MM.1S (cell line): ENCODE measurements around the gene ABCC1.

ENCODE experiments used
- DNase-seq: peaks from one replicate; pipeline ENCODE4 v3.0.0-alpha.2; 2015
- H2AFZ ChIP-seq: fragments of 300-600 bp; sonication (generic); 2 replicates; pipeline ENCODE4 v1.6.0; 2016; ENCODE audit warnings: antibody characterized with exemption, low read length
- H3F3A ChIP-seq: fragments of 300-600 bp; sonication (generic); 2 replicates; pipeline ENCODE4 v1.6.1; 2016; ENCODE audit warnings: mild to moderate bottlenecking, antibody characterized with exemption, low read length, moderate library complexity, mixed read lengths; ENCODE audit not compliant: insufficient read depth
- H3K27ac ChIP-seq: fragments of 300-600 bp; sonication (generic); 2 replicates; pipeline ENCODE4 v1.5.1; 2016; ENCODE audit warnings: mild to moderate bottlenecking, low read length
- H3K27me3 ChIP-seq: fragments of 300-600 bp; sonication (generic); replicated peaks from 2 replicates; pipeline ENCODE4 v1.6.0; 2016; ENCODE audit warnings: low read length; ENCODE audit not compliant: insufficient read depth
- H3K36me3 ChIP-seq: fragments of 300-600 bp; sonication (generic); replicated peaks from 2 replicates; pipeline ENCODE4 v1.6.1; 2016; ENCODE audit warnings: mild to moderate bottlenecking, low read length, mixed read lengths; ENCODE audit not compliant: insufficient read depth
- H3K4me1 ChIP-seq: fragments of 300-600 bp; sonication (generic); 2 replicates; pipeline ENCODE4 v1.6.1; 2016; ENCODE audit warnings: low read length, mixed read lengths
- H3K4me2 ChIP-seq: fragments of 300-600 bp; sonication (generic); 2 replicates; pipeline ENCODE4 v1.6.0; 2016; ENCODE audit warnings: low read depth, low read length
- H3K4me3 ChIP-seq: fragments of 300-600 bp; sonication (generic); 2 replicates; pipeline ENCODE4 v1.5.1; 2016; ENCODE audit warnings: low read length, mixed read lengths
- H3K79me2 ChIP-seq: fragments of 300-600 bp; sonication (generic); 2 replicates; pipeline ENCODE4 v1.6.1; 2016; ENCODE audit warnings: mixed run types, low read length, mixed read lengths
- H3K9ac ChIP-seq: fragments of 300-600 bp; sonication (generic); 2 replicates; pipeline ENCODE4 v1.6.1; 2016; ENCODE audit warnings: low read length, mixed read lengths
- H3K9me2 ChIP-seq: fragments of 300-600 bp; sonication (generic); replicated peaks from 2 replicates; pipeline ENCODE4 v1.6.1; 2016; ENCODE audit warnings: mild to moderate bottlenecking, low read length, mixed read lengths; ENCODE audit not compliant: insufficient read depth
- H3K9me3 ChIP-seq: fragments of 300-600 bp; sonication (generic); replicated peaks from 2 replicates; pipeline ENCODE4 v1.6.1; 2016; ENCODE audit warnings: mild to moderate bottlenecking, low read length, mixed read lengths; ENCODE audit not compliant: insufficient read depth
- H4K20me1 ChIP-seq: fragments of 300-600 bp; sonication (generic); 2 replicates; pipeline ENCODE4 v1.6.1; 2016; ENCODE audit warnings: mild to moderate bottlenecking, low read length, moderate library complexity, mixed read lengths; ENCODE audit not compliant: insufficient read depth
- EZH2 ChIP-seq: fragments of 300-600 bp; sonication (generic); optimal IDR thresholded peaks from 2 replicates; pipeline ENCODE3; 2017; ENCODE audit warnings: low read depth, mild to moderate bottlenecking, antibody characterized with exemption, low read length, mixed read lengths
- EZH2phosphoT487 ChIP-seq: fragments of 300-600 bp; sonication (generic); IDR thresholded peaks from 2 replicates; pipeline ENCODE4 v1.6.1; 2018; ENCODE audit warnings: antibody characterized with exemption, low read length
- TF ChIP-seq, protein P1 (sequence below): fragments of 300-600 bp; sonication (generic); IDR thresholded peaks from 2 replicates; pipeline ENCODE4 v1.5.1; 2016; ENCODE audit warnings: antibody characterized with exemption, low read length, mixed read lengths

The ABCC1 gene

DNA sequence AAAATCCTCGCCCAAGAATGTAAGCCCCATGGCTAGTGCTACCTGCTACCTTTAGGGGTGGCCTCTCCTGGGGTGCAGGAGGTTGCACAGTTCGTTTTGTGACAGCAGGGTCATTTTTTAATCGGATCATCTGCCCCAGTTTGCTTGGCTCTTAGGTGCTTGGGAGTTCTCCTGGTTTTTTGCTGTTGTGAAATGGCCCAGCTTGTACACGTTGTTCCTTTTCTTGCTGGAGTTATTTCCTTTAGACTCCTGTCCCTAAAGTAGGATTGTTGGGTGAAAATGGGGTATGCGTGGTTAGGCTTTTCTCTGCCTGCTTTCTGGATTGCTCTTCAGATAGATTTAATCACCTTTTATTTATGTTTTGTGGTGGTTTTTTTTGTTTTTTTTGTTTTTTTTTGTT is 25.8 kb downstream of the ABCC1 start:
- Histone ChIP-seq H3K79me2 (peaks cover 83% of the 10 kb centered on the region), H3K27me3 (no peaks in the 10 kb centered on the region), H3K4me1 (no peaks in the 10 kb centered on the region), H3K36me3 (no peaks in the 10 kb centered on the region), H3K9me3 (no peaks in the 10 kb centered on the region), H3K4me3 (no peak overlapping the region), H3K9me2 (no peaks in the 10 kb centered on the region), H2AFZ (no peak overlapping the region), H3K9ac (no peak overlapping the region), H3F3A (no peaks in the 10 kb centered on the region), H3K27ac (no peak overlapping the region), H3K4me2 (no peak overlapping the region), H4K20me1 (no peaks in the 10 kb centered on the region)
- TF ChIP-seq EZH2phosphoT487: no peak
- TF ChIP-seq, protein P1, sequence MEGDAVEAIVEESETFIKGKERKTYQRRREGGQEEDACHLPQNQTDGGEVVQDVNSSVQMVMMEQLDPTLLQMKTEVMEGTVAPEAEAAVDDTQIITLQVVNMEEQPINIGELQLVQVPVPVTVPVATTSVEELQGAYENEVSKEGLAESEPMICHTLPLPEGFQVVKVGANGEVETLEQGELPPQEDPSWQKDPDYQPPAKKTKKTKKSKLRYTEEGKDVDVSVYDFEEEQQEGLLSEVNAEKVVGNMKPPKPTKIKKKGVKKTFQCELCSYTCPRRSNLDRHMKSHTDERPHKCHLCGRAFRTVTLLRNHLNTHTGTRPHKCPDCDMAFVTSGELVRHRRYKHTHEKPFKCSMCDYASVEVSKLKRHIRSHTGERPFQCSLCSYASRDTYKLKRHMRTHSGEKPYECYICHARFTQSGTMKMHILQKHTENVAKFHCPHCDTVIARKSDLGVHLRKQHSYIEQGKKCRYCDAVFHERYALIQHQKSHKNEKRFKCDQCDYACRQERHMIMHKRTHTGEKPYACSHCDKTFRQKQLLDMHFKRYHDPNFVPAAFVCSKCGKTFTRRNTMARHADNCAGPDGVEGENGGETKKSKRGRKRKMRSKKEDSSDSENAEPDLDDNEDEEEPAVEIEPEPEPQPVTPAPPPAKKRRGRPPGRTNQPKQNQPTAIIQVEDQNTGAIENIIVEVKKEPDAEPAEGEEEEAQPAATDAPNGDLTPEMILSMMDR: no peak
- TF ChIP-seq EZH2: no peak
- DNase-seq: no peak

DNA sequence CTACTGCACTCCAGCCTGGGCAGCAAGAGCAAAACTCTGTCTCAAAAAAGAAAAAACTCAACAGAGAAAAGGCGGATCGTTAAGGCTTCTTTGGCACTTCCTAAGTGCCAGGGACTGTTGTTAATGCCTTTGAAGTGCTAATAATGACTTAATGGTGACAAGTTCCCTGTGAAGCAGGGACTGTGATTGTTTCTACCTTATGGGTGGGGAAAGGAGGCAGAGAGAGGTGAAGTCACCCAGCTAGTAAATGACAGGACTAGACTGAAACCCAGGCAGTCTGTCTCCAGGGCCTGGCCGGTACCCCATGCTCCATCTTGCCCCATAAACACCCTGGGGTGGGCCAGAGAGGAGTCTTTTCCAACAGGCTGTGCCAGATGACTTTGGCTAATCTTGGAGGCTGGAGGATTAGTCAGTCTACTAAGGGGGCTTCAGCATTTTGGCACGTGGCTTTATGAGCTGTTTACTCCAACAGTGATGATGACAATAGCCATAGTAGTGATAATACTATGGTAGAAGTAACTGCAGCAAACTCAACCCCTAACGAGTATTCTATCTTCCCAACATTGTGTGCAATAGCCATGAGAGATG is 26.9 kb downstream of the ABCC1 start:
- H3K27ac ChIP-seq: no peak overlapping the region
- H3K27me3 ChIP-seq: no peaks in the 10 kb centered on the region
- no peaks in the 10 kb centered on the region for H3K4me1 ChIP-seq
- TF ChIP-seq EZH2phosphoT487 (no peak), EZH2 (no peak)
- TF ChIP-seq, protein P1: no peak
- H2AFZ ChIP-seq: no peak overlapping the region
- H3K79me2 ChIP-seq: peaks cover 80% of the 10 kb centered on the region
- no peak overlapping the region for H3K9ac ChIP-seq
- H3K4me2 ChIP-seq: no peak overlapping the region
- DNase-seq: no peak
- H4K20me1 ChIP-seq: no peaks in the 10 kb centered on the region
- no peak overlapping the region for H3K4me3 ChIP-seq
- H3K36me3 ChIP-seq: no peaks in the 10 kb centered on the region
- H3K9me2 ChIP-seq: no peaks in the 10 kb centered on the region
- H3K9me3 ChIP-seq: no peaks in the 10 kb centered on the region
- H3F3A ChIP-seq: no peaks in the 10 kb centered on the region

DNA sequence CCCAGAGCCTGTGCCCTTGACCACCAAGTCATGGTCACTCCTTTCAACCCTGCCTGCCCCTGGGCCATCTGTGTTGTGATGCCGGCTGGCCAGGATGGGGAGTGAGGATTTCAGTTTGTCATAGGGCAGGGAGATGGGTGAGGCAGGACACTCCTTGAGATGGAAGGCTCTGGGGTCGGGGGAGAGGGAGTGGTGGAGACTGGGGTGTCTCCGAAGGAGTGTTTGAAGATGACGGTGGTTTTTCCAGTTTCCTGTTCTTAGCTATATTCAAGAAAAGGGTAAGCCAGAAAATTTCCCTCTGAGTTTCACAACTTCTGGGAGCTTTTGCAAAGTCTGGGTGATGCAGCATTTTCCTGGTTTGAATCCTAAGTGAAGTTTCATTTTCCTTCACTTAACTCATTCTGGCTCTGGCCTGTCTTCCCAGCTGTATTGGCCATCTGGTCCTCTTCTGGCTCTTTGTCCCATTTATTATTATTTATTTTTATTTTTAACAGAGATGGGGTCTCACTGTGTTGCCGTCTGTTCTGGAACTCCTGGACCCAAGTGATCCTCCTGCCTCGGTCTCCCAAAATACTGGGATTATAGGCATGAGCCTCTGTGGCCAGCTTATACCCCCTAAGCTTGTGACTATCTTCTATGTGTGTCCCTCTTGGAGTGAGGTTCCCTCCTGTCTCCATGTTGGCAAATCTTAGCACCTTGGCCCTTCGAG is 27.7 kb downstream of the ABCC1 start:
- Histone ChIP-seq H3K9me3 (no peaks in the 10 kb centered on the region), H3K9ac (no peak overlapping the region), H2AFZ (no peak overlapping the region), H3F3A (no peaks in the 10 kb centered on the region), H3K27ac (no peak overlapping the region), H3K4me1 (no peaks in the 10 kb centered on the region), H3K36me3 (no peaks in the 10 kb centered on the region), H3K79me2 (peaks cover 73% of the 10 kb centered on the region), H3K9me2 (no peaks in the 10 kb centered on the region), H4K20me1 (no peaks in the 10 kb centered on the region), H3K4me3 (no peak overlapping the region), H3K4me2 (no peak overlapping the region), H3K27me3 (no peaks in the 10 kb centered on the region)
- DNase-seq: no peak
- TF ChIP-seq, protein P1: no peak
- TF ChIP-seq EZH2 (no peak), EZH2phosphoT487 (no peak)
